Measurements from ENCODE around the gene NDUFB8.
A peak's percentile ranks its signal among the peaks of the same experiment; 100 is the strongest.

The NDUFB8 gene

DNA sequence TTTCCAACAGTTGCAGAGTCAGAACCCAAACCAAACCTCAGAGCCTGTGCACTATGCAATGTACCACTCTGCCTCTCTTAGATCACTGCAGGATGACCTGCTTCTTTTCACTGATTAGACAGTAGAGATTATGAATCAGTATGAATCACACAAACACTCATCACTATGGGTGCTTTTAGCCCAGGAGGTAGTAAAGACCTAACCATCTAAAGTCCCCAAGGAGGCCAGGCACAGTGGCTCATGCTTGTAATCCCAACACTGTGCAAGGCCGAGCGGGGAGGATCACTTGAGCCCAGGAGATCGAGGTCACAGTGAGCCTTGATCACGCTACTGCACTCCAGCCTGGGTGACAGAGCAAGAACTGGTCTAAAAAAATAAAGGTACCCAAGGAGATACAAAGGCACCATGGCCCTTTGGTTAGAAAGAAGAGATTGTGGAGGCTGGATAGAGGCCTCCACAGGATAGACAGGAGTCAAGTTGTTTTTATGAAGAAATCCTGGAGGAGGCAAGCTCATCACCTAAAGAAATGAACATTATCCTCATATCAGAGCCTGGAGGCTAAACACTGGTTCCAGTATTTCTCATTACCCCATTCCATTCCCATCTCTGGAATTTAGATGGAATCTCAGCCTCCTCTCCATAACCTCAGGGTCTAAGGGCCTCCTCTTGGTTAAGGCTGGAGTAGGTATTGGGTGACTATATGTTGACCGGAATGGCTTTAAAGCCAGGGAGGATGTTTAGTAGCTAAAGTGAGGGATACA is 22.9 kb downstream of the NDUFB8 start:
- Mint-ChIP-seq H3K4me3 (no peak overlapping the region), H3K27me3 (no peaks in the 10 kb centered on the region), H3K9me3 (no peaks in the 10 kb centered on the region), H3K36me3 (ENCODE audit: low read depth) (peaks cover 65% of the 10 kb centered on the region), H3K4me1 (ENCODE audit: low read depth) (peaks cover 60% of the 10 kb centered on the region), H3K27ac (peak overlapping the region; percentile 89)
- DNase-seq = no peak

DNA sequence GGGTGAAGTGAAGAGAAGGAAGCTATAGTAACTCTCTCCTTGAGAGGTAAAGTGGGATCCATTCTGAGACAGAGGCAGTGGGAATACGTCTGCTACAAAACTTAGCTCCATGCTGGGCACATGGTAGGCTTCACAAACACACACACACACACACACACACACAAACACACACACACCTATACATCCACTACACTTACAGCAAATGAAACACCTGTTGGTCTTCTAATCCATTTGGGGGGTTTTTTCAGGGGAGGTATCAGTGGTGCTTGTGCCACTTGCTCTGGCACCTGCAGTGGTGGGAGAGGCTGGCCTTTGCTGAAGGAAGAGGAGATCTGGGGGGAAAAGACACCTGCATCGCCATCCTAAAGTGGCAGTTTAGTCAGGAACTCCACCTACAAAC is 24.5 kb downstream of the NDUFB8 start:
- H3K27ac Mint-ChIP-seq = no peak overlapping the region
- no peaks in the 10 kb centered on the region for H3K27me3 Mint-ChIP-seq
- H3K36me3 Mint-ChIP-seq (ENCODE audit: low read depth) = peaks cover 79% of the 10 kb centered on the region
- H3K4me1 Mint-ChIP-seq (ENCODE audit: low read depth) = peaks cover 44% of the 10 kb centered on the region
- no peak for DNase-seq
- no peaks in the 10 kb centered on the region for H3K9me3 Mint-ChIP-seq
- no peak overlapping the region for H3K4me3 Mint-ChIP-seq

GRCh38 chr10:100504096-100504495 is 25.6 kb downstream of the NDUFB8 start:
- Mint-ChIP-seq H3K27me3 (no peaks in the 10 kb centered on the region), H3K27ac (no peak overlapping the region), H3K4me3 (no peak overlapping the region), H3K4me1 (ENCODE audit: low read depth) (peaks cover 33% of the 10 kb centered on the region), H3K36me3 (ENCODE audit: low read depth) (peaks cover 86% of the 10 kb centered on the region), H3K9me3 (no peaks in the 10 kb centered on the region)
- no peak for DNase-seq

GRCh38 chr10:100502926-100503494 is 26.7 kb downstream of the NDUFB8 start:
- H3K4me3 Mint-ChIP-seq = no peak overlapping the region
- no peaks in the 10 kb centered on the region for H3K9me3 Mint-ChIP-seq
- H3K27me3 Mint-ChIP-seq = no peaks in the 10 kb centered on the region
- H3K36me3 Mint-ChIP-seq (ENCODE audit: low read depth) = peaks cover 94% of the 10 kb centered on the region
- peaks cover 23% of the 10 kb centered on the region for H3K4me1 Mint-ChIP-seq (ENCODE audit: low read depth)
- no peak overlapping the region for H3K27ac Mint-ChIP-seq
- DNase-seq = no peak

- Mint-ChIP-seq H3K27me3 (no peaks in the 10 kb centered on the region), H3K9me3 (no peaks in the 10 kb centered on the region), H3K27ac (no peak overlapping the region), H3K4me1 (ENCODE audit: low read depth) (peaks cover 11% of the 10 kb centered on the region), H3K4me3 (no peak overlapping the region), H3K36me3 (ENCODE audit: low read depth) (peaks cover 94% of the 10 kb centered on the region)
- no peak for DNase-seq
Measured at GRCh38 chr10:100501423-100501822, 28.2 kb downstream of the NDUFB8 start.

GRCh38 chr10:100498059-100498458 is 31.6 kb downstream of the NDUFB8 start:
- peaks cover 6% of the 10 kb centered on the region for H3K4me1 Mint-ChIP-seq (ENCODE audit: low read depth)
- H3K9me3 Mint-ChIP-seq = no peaks in the 10 kb centered on the region
- H3K4me3 Mint-ChIP-seq = no peak overlapping the region
- peaks cover 95% of the 10 kb centered on the region for H3K36me3 Mint-ChIP-seq (ENCODE audit: low read depth)
- no peak overlapping the region for H3K27ac Mint-ChIP-seq
- no peak for DNase-seq
- H3K27me3 Mint-ChIP-seq = no peaks in the 10 kb centered on the region

GRCh38 chr10:100496567-100496966 is 33.1 kb downstream of the NDUFB8 start:
- Mint-ChIP-seq H3K4me3 (no peak overlapping the region), H3K27ac (peak overlapping the region; percentile 63), H3K9me3 (no peaks in the 10 kb centered on the region), H3K27me3 (no peaks in the 10 kb centered on the region), H3K4me1 (ENCODE audit: low read depth) (peaks cover 6% of the 10 kb centered on the region), H3K36me3 (ENCODE audit: low read depth) (peaks cover 91% of the 10 kb centered on the region)
- DNase-seq = no peak

DNA sequence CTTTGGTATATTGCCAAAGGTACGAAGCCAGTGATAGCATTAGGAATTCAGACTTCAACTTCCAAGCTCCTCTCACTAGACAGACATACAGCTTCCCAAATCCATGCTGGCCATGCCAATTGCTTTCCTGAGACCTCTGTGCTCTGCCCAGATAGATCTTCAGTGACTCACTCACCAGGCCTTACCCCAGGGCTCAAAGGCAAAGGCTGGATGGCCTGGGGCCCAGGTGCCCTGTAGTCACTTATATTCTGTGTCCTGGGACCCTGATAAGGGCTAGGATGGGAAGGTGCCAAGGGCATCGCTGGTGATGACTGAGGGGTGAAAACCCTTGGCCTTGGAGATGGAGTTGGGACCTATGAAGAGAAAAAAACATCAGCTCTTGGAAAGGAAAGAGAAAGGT is 39.1 kb downstream of the NDUFB8 start:
- H3K36me3 Mint-ChIP-seq (ENCODE audit: low read depth) = peaks cover 72% of the 10 kb centered on the region
- H3K4me3 Mint-ChIP-seq = no peak overlapping the region
- no peaks in the 10 kb centered on the region for H3K4me1 Mint-ChIP-seq (ENCODE audit: low read depth)
- DNase-seq = no peak
- no peaks in the 10 kb centered on the region for H3K27me3 Mint-ChIP-seq
- no peak overlapping the region for H3K27ac Mint-ChIP-seq
- no peaks in the 10 kb centered on the region for H3K9me3 Mint-ChIP-seq

- Mint-ChIP-seq H3K4me3 (no peak overlapping the region), H3K27ac (no peak overlapping the region)
Measured at GRCh38 chr10:100489396-100489795, 40.3 kb downstream of the NDUFB8 start.

GRCh38 chr10:100487529-100487928 is 42.1 kb downstream of the NDUFB8 start:
- no peak overlapping the region for H3K4me3 Mint-ChIP-seq
- no peak for DNase-seq
- no peak overlapping the region for H3K27ac Mint-ChIP-seq
- H3K27me3 Mint-ChIP-seq = no peaks in the 10 kb centered on the region
- peaks cover 52% of the 10 kb centered on the region for H3K36me3 Mint-ChIP-seq (ENCODE audit: low read depth)
- H3K4me1 Mint-ChIP-seq (ENCODE audit: low read depth) = peaks cover 5% of the 10 kb centered on the region
- H3K9me3 Mint-ChIP-seq = no peaks in the 10 kb centered on the region

More at GRCh38 chr10:100489396-100489795, 40.3 kb downstream of the NDUFB8 start:
- no peak for DNase-seq
- Mint-ChIP-seq H3K9me3 (no peaks in the 10 kb centered on the region), H3K27me3 (no peaks in the 10 kb centered on the region), H3K36me3 (ENCODE audit: low read depth) (peaks cover 68% of the 10 kb centered on the region), H3K4me1 (ENCODE audit: low read depth) (no peaks in the 10 kb centered on the region)

DNA sequence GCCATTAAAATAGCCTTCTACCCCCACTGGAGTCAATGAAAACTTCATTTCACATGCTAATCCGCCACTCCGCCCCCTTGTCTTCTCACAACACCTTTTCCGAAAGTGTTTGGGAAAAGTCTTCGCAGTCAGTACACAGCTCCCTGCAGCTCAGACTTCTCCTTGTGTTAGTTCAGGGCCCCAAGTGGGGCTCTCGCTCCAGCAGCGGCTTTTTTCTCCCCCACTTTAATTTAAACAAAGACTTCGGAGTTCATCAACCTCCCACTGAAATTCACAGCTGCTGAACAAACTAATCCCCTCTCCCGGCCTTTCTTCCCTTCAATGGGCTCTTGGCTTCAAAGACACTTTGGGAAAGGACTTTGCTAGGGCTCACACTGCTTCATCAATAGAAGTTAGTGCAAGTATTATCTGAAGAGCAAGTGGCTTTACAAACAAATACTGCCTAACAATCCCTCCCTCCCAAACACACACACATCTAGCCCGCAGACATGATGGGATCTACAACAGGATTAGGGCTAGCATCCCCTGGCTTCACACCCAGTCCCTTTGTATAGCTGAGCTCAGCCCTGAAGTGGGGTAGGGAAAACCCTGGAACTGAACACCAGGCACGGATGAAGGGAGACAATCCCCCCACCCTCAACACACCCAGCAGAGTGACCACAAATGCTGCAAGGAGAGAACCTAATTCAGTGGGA is 43.7 kb downstream of the NDUFB8 start:
- H3K27me3 Mint-ChIP-seq = peaks cover 4% of the 10 kb centered on the region
- no peak overlapping the region for H3K27ac Mint-ChIP-seq

GRCh38 chr10:100485366-100485765 is 44.3 kb downstream of the NDUFB8 start:
- Mint-ChIP-seq H3K27me3 (peaks cover 8% of the 10 kb centered on the region), H3K4me1 (ENCODE audit: low read depth) (peaks cover 13% of the 10 kb centered on the region), H3K4me3 (no peak overlapping the region), H3K36me3 (ENCODE audit: low read depth) (peaks cover 36% of the 10 kb centered on the region), H3K9me3 (no peaks in the 10 kb centered on the region), H3K27ac (no peak overlapping the region)
- DNase-seq = no peak

More for the DNA sequence above, 43.7 kb downstream of the NDUFB8 start:
- Mint-ChIP-seq H3K4me1 (ENCODE audit: low read depth) (peaks cover 13% of the 10 kb centered on the region), H3K36me3 (ENCODE audit: low read depth) (peaks cover 41% of the 10 kb centered on the region), H3K4me3 (no peak overlapping the region), H3K9me3 (no peaks in the 10 kb centered on the region)
- DNase-seq = no peak

GRCh38 chr10:100483876-100484666 is 45.6 kb downstream of the NDUFB8 start:
- Mint-ChIP-seq H3K27ac (no peak overlapping the region), H3K4me1 (ENCODE audit: low read depth) (peaks cover 13% of the 10 kb centered on the region), H3K4me3 (no peak overlapping the region), H3K9me3 (no peaks in the 10 kb centered on the region), H3K27me3 (peaks cover 19% of the 10 kb centered on the region), H3K36me3 (ENCODE audit: low read depth) (peaks cover 25% of the 10 kb centered on the region)
- DNase-seq = no peak

DNA sequence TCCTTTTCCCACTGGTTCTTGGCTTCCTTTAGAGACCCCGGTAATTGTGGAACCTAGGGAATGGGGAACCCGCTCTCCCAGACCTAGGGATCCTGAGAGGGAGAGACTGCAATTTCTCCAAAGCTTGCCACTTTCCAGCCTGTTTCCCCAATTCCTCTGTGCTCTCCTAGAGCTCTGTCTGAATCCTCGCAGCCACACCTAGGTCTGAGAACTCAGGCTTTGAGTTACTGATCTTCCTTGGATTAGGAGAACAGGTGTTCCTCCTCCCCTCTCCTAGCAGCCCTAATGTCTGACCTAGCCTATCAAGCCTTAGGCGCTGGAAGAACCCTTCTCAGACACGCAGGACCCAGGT is 46.9 kb downstream of the NDUFB8 start:
- peaks cover 26% of the 10 kb centered on the region for H3K27me3 Mint-ChIP-seq
- H3K4me1 Mint-ChIP-seq (ENCODE audit: low read depth) = peaks cover 13% of the 10 kb centered on the region

More for the DNA sequence above, 46.9 kb downstream of the NDUFB8 start:
- H3K36me3 Mint-ChIP-seq (ENCODE audit: low read depth) = peaks cover 15% of the 10 kb centered on the region
- DNase-seq = no peak
- H3K27ac Mint-ChIP-seq = no peak overlapping the region
- no peaks in the 10 kb centered on the region for H3K9me3 Mint-ChIP-seq
- H3K4me3 Mint-ChIP-seq = peak overlapping the region; percentile 74
